Measurements from ENCODE around the gene PNP.

The PNP gene

GRCh38 chr14:20476776-20477175 lies 7.6 kb downstream of the PNP start:
- Histone ChIP-seq H3K4me3 (ENCODE audit: low read depth in 1 of 2, low read length in 2 of 2) (no peak overlapping the region), H3K36me3 (ENCODE audit: insufficient read depth, low read length) (peaks cover 16% of the 10 kb centered on the region), H3K9me3 (ENCODE audit: low read length) (no peaks in the 10 kb centered on the region), H3K4me1 (ENCODE audit: insufficient read depth, low read length) (peaks cover 9% of the 10 kb centered on the region), H3K27me3 (ENCODE audit: control insufficient read depth in 1 of 2, insufficient read depth in 2 of 2, low read length in 2 of 2) (no peaks in the 10 kb centered on the region), H3K9ac (ENCODE audit: low read length) (no peak overlapping the region), H3K27ac (ENCODE audit: low read depth, low read length) (no peak overlapping the region)

- Histone ChIP-seq H3K9ac (ENCODE audit: low read length) (no peak overlapping the region), H3K9me3 (ENCODE audit: low read length) (no peaks in the 10 kb centered on the region), H3K4me1 (ENCODE audit: insufficient read depth, low read length) (peaks cover 9% of the 10 kb centered on the region), H3K27ac (ENCODE audit: low read depth, low read length) (no peak overlapping the region), H3K36me3 (ENCODE audit: insufficient read depth, low read length) (peaks cover 16% of the 10 kb centered on the region), H3K27me3 (ENCODE audit: control insufficient read depth in 1 of 2, insufficient read depth in 2 of 2, low read length in 2 of 2) (no peaks in the 10 kb centered on the region), H3K4me3 (ENCODE audit: low read depth in 1 of 2, low read length in 2 of 2) (no peak overlapping the region)
Observed at GRCh38 chr14:20477211-20477876, 8.1 kb downstream of the PNP start.

- Histone ChIP-seq H3K27ac (ENCODE audit: low read depth, low read length) (no peak overlapping the region), H3K9me3 (ENCODE audit: low read length) (no peaks in the 10 kb centered on the region), H3K4me1 (ENCODE audit: insufficient read depth, low read length) (peaks cover 9% of the 10 kb centered on the region), H3K4me3 (ENCODE audit: low read depth in 1 of 2, low read length in 2 of 2) (no peak overlapping the region), H3K36me3 (ENCODE audit: insufficient read depth, low read length) (peaks cover 16% of the 10 kb centered on the region), H3K27me3 (ENCODE audit: control insufficient read depth in 1 of 2, insufficient read depth in 2 of 2, low read length in 2 of 2) (no peaks in the 10 kb centered on the region), H3K9ac (ENCODE audit: low read length) (no peak overlapping the region)
Observed at GRCh38 chr14:20478894-20479293, 9.7 kb downstream of the PNP start.

GRCh38 chr14:20482382-20482781 lies 13.2 kb downstream of the PNP start:
- H3K27me3 ChIP-seq (ENCODE audit: control insufficient read depth in 1 of 2, insufficient read depth in 2 of 2, low read length in 2 of 2), result no peaks in the 10 kb centered on the region
- no peak overlapping the region for H3K4me3 ChIP-seq (ENCODE audit: low read depth in 1 of 2, low read length in 2 of 2)
- no peak overlapping the region for H3K9ac ChIP-seq (ENCODE audit: low read length)
- no peaks in the 10 kb centered on the region for H3K9me3 ChIP-seq (ENCODE audit: low read length)
- peaks cover 9% of the 10 kb centered on the region for H3K4me1 ChIP-seq (ENCODE audit: insufficient read depth, low read length)
- H3K36me3 ChIP-seq (ENCODE audit: insufficient read depth, low read length), result no peaks in the 10 kb centered on the region
- H3K27ac ChIP-seq (ENCODE audit: low read depth, low read length), result no peak overlapping the region

- H3K27me3 ChIP-seq (ENCODE audit: control insufficient read depth in 1 of 2, insufficient read depth in 2 of 2, low read length in 2 of 2), result no peaks in the 10 kb centered on the region
- H3K4me3 ChIP-seq (ENCODE audit: low read depth in 1 of 2, low read length in 2 of 2), result no peak overlapping the region
- H3K4me1 ChIP-seq (ENCODE audit: insufficient read depth, low read length), result no peaks in the 10 kb centered on the region
- H3K36me3 ChIP-seq (ENCODE audit: insufficient read depth, low read length), result no peaks in the 10 kb centered on the region
- no peak overlapping the region for H3K27ac ChIP-seq (ENCODE audit: low read depth, low read length)
- no peaks in the 10 kb centered on the region for H3K9me3 ChIP-seq (ENCODE audit: low read length)
- no peak overlapping the region for H3K9ac ChIP-seq (ENCODE audit: low read length)
Observed at GRCh38 chr14:20485900-20486299, 16.7 kb downstream of the PNP start.

- H3K9ac ChIP-seq (ENCODE audit: low read length), result no peak overlapping the region
- H3K27me3 ChIP-seq (ENCODE audit: control insufficient read depth in 1 of 2, insufficient read depth in 2 of 2, low read length in 2 of 2), result no peaks in the 10 kb centered on the region
- no peaks in the 10 kb centered on the region for H3K4me1 ChIP-seq (ENCODE audit: insufficient read depth, low read length)
- no peak overlapping the region for H3K4me3 ChIP-seq (ENCODE audit: low read depth in 1 of 2, low read length in 2 of 2)
- no peaks in the 10 kb centered on the region for H3K9me3 ChIP-seq (ENCODE audit: low read length)
- no peak overlapping the region for H3K27ac ChIP-seq (ENCODE audit: low read depth, low read length)
- H3K36me3 ChIP-seq (ENCODE audit: insufficient read depth, low read length), result no peaks in the 10 kb centered on the region
Observed at GRCh38 chr14:20486684-20487395, 17.6 kb downstream of the PNP start.

GRCh38 chr14:20487396-20487725 lies 18.2 kb downstream of the PNP start:
- Histone ChIP-seq H3K4me1 (ENCODE audit: insufficient read depth, low read length) (no peaks in the 10 kb centered on the region), H3K27ac (ENCODE audit: low read depth, low read length) (no peak overlapping the region), H3K36me3 (ENCODE audit: insufficient read depth, low read length) (no peaks in the 10 kb centered on the region), H3K27me3 (ENCODE audit: control insufficient read depth in 1 of 2, insufficient read depth in 2 of 2, low read length in 2 of 2) (no peaks in the 10 kb centered on the region), H3K9me3 (ENCODE audit: low read length) (no peaks in the 10 kb centered on the region), H3K9ac (ENCODE audit: low read length) (no peak overlapping the region), H3K4me3 (ENCODE audit: low read depth in 1 of 2, low read length in 2 of 2) (no peak overlapping the region)

- Histone ChIP-seq H3K9ac (ENCODE audit: low read length) (no peak overlapping the region), H3K9me3 (ENCODE audit: low read length) (no peaks in the 10 kb centered on the region), H3K4me1 (ENCODE audit: insufficient read depth, low read length) (no peaks in the 10 kb centered on the region), H3K36me3 (ENCODE audit: insufficient read depth, low read length) (no peaks in the 10 kb centered on the region), H3K27me3 (ENCODE audit: control insufficient read depth in 1 of 2, insufficient read depth in 2 of 2, low read length in 2 of 2) (no peaks in the 10 kb centered on the region), H3K27ac (ENCODE audit: low read depth, low read length) (no peak overlapping the region), H3K4me3 (ENCODE audit: low read depth in 1 of 2, low read length in 2 of 2) (no peak overlapping the region)
Observed at GRCh38 chr14:20489093-20489994, 20.1 kb downstream of the PNP start.

- no peaks in the 10 kb centered on the region for H3K9me3 ChIP-seq (ENCODE audit: low read length)
- H3K27ac ChIP-seq (ENCODE audit: low read depth, low read length), result no peak overlapping the region
- no peaks in the 10 kb centered on the region for H3K4me1 ChIP-seq (ENCODE audit: insufficient read depth, low read length)
- H3K27me3 ChIP-seq (ENCODE audit: control insufficient read depth in 1 of 2, insufficient read depth in 2 of 2, low read length in 2 of 2), result no peaks in the 10 kb centered on the region
- H3K4me3 ChIP-seq (ENCODE audit: low read depth in 1 of 2, low read length in 2 of 2), result no peak overlapping the region
- no peaks in the 10 kb centered on the region for H3K36me3 ChIP-seq (ENCODE audit: insufficient read depth, low read length)
- H3K9ac ChIP-seq (ENCODE audit: low read length), result no peak overlapping the region
Observed at GRCh38 chr14:20490563-20490962, 21.4 kb downstream of the PNP start.

- Histone ChIP-seq H3K27ac (ENCODE audit: low read depth, low read length) (no peak overlapping the region), H3K4me3 (ENCODE audit: low read depth in 1 of 2, low read length in 2 of 2) (no peak overlapping the region), H3K36me3 (ENCODE audit: insufficient read depth, low read length) (no peaks in the 10 kb centered on the region), H3K9ac (ENCODE audit: low read length) (no peak overlapping the region), H3K9me3 (ENCODE audit: low read length) (no peaks in the 10 kb centered on the region), H3K27me3 (ENCODE audit: control insufficient read depth in 1 of 2, insufficient read depth in 2 of 2, low read length in 2 of 2) (no peaks in the 10 kb centered on the region), H3K4me1 (ENCODE audit: insufficient read depth, low read length) (no peaks in the 10 kb centered on the region)
Observed at GRCh38 chr14:20492486-20492885, 23.3 kb downstream of the PNP start.

GRCh38 chr14:20493634-20494033 lies 24.4 kb downstream of the PNP start:
- no peaks in the 10 kb centered on the region for H3K27me3 ChIP-seq (ENCODE audit: control insufficient read depth in 1 of 2, insufficient read depth in 2 of 2, low read length in 2 of 2)
- H3K27ac ChIP-seq (ENCODE audit: low read depth, low read length), result no peak overlapping the region
- no peak overlapping the region for H3K9ac ChIP-seq (ENCODE audit: low read length)
- no peak overlapping the region for H3K4me3 ChIP-seq (ENCODE audit: low read depth in 1 of 2, low read length in 2 of 2)
- H3K36me3 ChIP-seq (ENCODE audit: insufficient read depth, low read length), result no peaks in the 10 kb centered on the region
- no peaks in the 10 kb centered on the region for H3K9me3 ChIP-seq (ENCODE audit: low read length)
- no peaks in the 10 kb centered on the region for H3K4me1 ChIP-seq (ENCODE audit: insufficient read depth, low read length)

Measured in muscle layer of colon (tissue), 2 donors.